ENCODE measurements around the gene CLNK.
"Not testable (repeated sequence)": the region's sequence is repeated elsewhere in the genome, so short reads cannot be mapped to it uniquely, and the experiment has no call there.

CLNK gene

GRCh38 chr4:10659251-10659650 is 25.3 kb downstream of the CLNK start:
- no peak for DNase-seq (ENCODE audit: low spot score)

GRCh38 chr4:10656988-10657387 is 27.6 kb downstream of the CLNK start:
- no peak for DNase-seq (ENCODE audit: low spot score)

GRCh38 chr4:10656420-10656819 is 28.1 kb downstream of the CLNK start:
- no peak for DNase-seq (ENCODE audit: low spot score)

- DNase-seq (ENCODE audit: low spot score), result no peak
Observed at GRCh38 chr4:10655968-10656367, 28.6 kb downstream of the CLNK start.

- DNase-seq (ENCODE audit: low spot score), result no peak
Observed at GRCh38 chr4:10648479-10648878, 36.1 kb downstream of the CLNK start.

GRCh38 chr4:10647846-10648245 is 36.7 kb downstream of the CLNK start:
- DNase-seq (ENCODE audit: low spot score), result no peak

GRCh38 chr4:10643600-10644425 is 40.8 kb downstream of the CLNK start:
- DNase-seq (ENCODE audit: low spot score), result no peak

- DNase-seq (ENCODE audit: low spot score), result no peak
Observed at GRCh38 chr4:10640561-10641201, 43.9 kb downstream of the CLNK start.

- no peak for DNase-seq (ENCODE audit: low spot score)
Observed at GRCh38 chr4:10639664-10640063, 44.9 kb downstream of the CLNK start.

- DNase-seq (ENCODE audit: low spot score), result no peak
Observed at GRCh38 chr4:10639100-10639499, 45.5 kb downstream of the CLNK start.

GRCh38 chr4:10635091-10635490 is 49.5 kb downstream of the CLNK start:
- no peak for DNase-seq (ENCODE audit: low spot score)

GRCh38 chr4:10629394-10629793 is 55.2 kb downstream of the CLNK start:
- no peak for DNase-seq (ENCODE audit: low spot score)

- DNase-seq (ENCODE audit: low spot score), result no peak
Observed at GRCh38 chr4:10625131-10625530, 59.4 kb downstream of the CLNK start.

- no peak for DNase-seq (ENCODE audit: low spot score)
Observed at GRCh38 chr4:10623862-10624261, 60.7 kb downstream of the CLNK start.

GRCh38 chr4:10623241-10623640 is 61.3 kb downstream of the CLNK start:
- DNase-seq (ENCODE audit: low spot score), result no peak

- DNase-seq (ENCODE audit: low spot score), result peak; percentile 22
Observed at GRCh38 chr4:10622728-10623127, 61.8 kb downstream of the CLNK start.

- DNase-seq (ENCODE audit: low spot score), result no peak
Observed at GRCh38 chr4:10620935-10621488, 63.6 kb downstream of the CLNK start.

GRCh38 chr4:10619855-10620254 is 64.7 kb downstream of the CLNK start:
- DNase-seq (ENCODE audit: low spot score), result no peak

GRCh38 chr4:10619220-10619619 is 65.3 kb downstream of the CLNK start:
- no peak for DNase-seq (ENCODE audit: low spot score)

- not testable (repeated sequence) for DNase-seq (ENCODE audit: low spot score)
Observed at GRCh38 chr4:10614926-10615325, 69.6 kb downstream of the CLNK start.

- no peak for DNase-seq (ENCODE audit: low spot score)
Observed at GRCh38 chr4:10613926-10614478, 70.6 kb downstream of the CLNK start.

- no peak for DNase-seq (ENCODE audit: low spot score)
Observed at GRCh38 chr4:10612476-10612875, 72.1 kb downstream of the CLNK start.

- no peak for DNase-seq (ENCODE audit: low spot score)
Observed at GRCh38 chr4:10611673-10612072, 72.9 kb downstream of the CLNK start.
